ENCODE results near the gene STK11IP. TPM values are rescaled to one million over a fixed set of nuclear protein-coding genes. Genes with fewer than 3 reads are reported as not detected.

STK11IP gene
- total RNA-seq, 2 donors from 2014 or later = 25.4 to 42.7 TPM

- intact Hi-C loops (cut with DNase I) = no loop called here
- H3K4me3 ChIP-seq = no peak overlapping the region
- H3K9ac ChIP-seq (ENCODE audit: low read depth in 2 of 2, low read length in 2 of 2) = no peak overlapping the region
- H3K27ac ChIP-seq = no peak overlapping the region
- no peaks in the 10 kb centered on the region for H3K4me1 ChIP-seq
- peaks cover 8% of the 10 kb centered on the region for H3K27me3 ChIP-seq
- no peak for DNase-seq
- no peak for TF ChIP-seq CTCF (IDR thresholded peaks at IDR 0.05)
- H3K9me3 ChIP-seq = no peaks in the 10 kb centered on the region
- H3K36me3 ChIP-seq = no peaks in the 10 kb centered on the region
Measured at GRCh38 chr2:219569635-219570034, 28.0 kb upstream of the STK11IP start.

GRCh38 chr2:219570194-219570923 lies 27.3 kb upstream of the STK11IP start:
- Histone ChIP-seq H3K4me1 (no peaks in the 10 kb centered on the region), H3K9ac (ENCODE audit: low read depth in 2 of 2, low read length in 2 of 2) (peak overlapping the region; percentile 26 to 38), H3K27me3 (peaks cover 8% of the 10 kb centered on the region), H3K9me3 (no peaks in the 10 kb centered on the region), H3K4me3 (peak overlapping the region; percentile 47), H3K27ac (peak overlapping the region; percentile 27), H3K36me3 (no peaks in the 10 kb centered on the region)
- TF ChIP-seq CTCF (IDR thresholded peaks at IDR 0.05) = no peak
- DNase-seq = no peak
- intact Hi-C loops (cut with DNase I) = no loop called here

- intact Hi-C loops (cut with DNase I) = no loop called here
Measured at GRCh38 chr2:219570924-219571310, 26.7 kb upstream of the STK11IP start.

GRCh38 chr2:219571311-219572236 lies 26.1 kb upstream of the STK11IP start, which contains the start of gene OBSL1:
Gene OBSL1, minus strand, starts transcription at chr2:219571539. Its CDS starts 307 bp downstream, at chr2:219571232.
- no peaks in the 10 kb centered on the region for H3K36me3 ChIP-seq
- H3K27ac ChIP-seq = peak within 1 kb of the TSS; percentile 27
- intact Hi-C loops (cut with DNase I) = no loop called here
- peak within 1 kb of the TSS; percentile 26 to 38 for H3K9ac ChIP-seq (ENCODE audit: low read depth in 2 of 2, low read length in 2 of 2)
- no peak for TF ChIP-seq CTCF (IDR thresholded peaks at IDR 0.05)
- peaks cover 8% of the 10 kb centered on the region for H3K27me3 ChIP-seq
- no peaks in the 10 kb centered on the region for H3K4me1 ChIP-seq
- no peaks in the 10 kb centered on the region for H3K9me3 ChIP-seq
- peak; percentile 27 for DNase-seq
- peak within 1 kb of the TSS; percentile 47 for H3K4me3 ChIP-seq

More at GRCh38 chr2:219570924-219571310, 26.7 kb upstream of the STK11IP start:
- TF ChIP-seq CTCF (IDR thresholded peaks at IDR 0.05) = no peak
- Histone ChIP-seq H3K9me3 (no peaks in the 10 kb centered on the region), H3K27ac (peak overlapping the region; percentile 27), H3K4me3 (peak overlapping the region; percentile 47), H3K27me3 (peaks cover 8% of the 10 kb centered on the region), H3K9ac (ENCODE audit: low read depth in 2 of 2, low read length in 2 of 2) (peak overlapping the region in 1 of 2 donors; percentile 38), H3K36me3 (no peaks in the 10 kb centered on the region), H3K4me1 (no peaks in the 10 kb centered on the region)
- DNase-seq = no peak

- Histone ChIP-seq H3K27me3 (peaks cover 8% of the 10 kb centered on the region), H3K9ac (ENCODE audit: low read depth in 2 of 2, low read length in 2 of 2) (no peak within 1 kb of the TSS), H3K36me3 (no peaks in the 10 kb centered on the region), H3K4me3 (peak within 1 kb of the TSS; percentile 47), H3K9me3 (no peaks in the 10 kb centered on the region), H3K4me1 (no peaks in the 10 kb centered on the region), H3K27ac (peak within 1 kb of the TSS; percentile 27)
- no peak for DNase-seq
- intact Hi-C loops (cut with DNase I) = no loop called here
- no peak for TF ChIP-seq CTCF (IDR thresholded peaks at IDR 0.05)
Measured at GRCh38 chr2:219572237-219573001, 25.2 kb upstream of the STK11IP start, which contains the start of gene INHA. Gene INHA, plus strand, starts transcription at chr2:219572310. Its CDS starts 65 bp downstream, at chr2:219572375.

Data from colonic mucosa (tissue), 4 donors.